Lung (tissue), 12 donors: Measurements from ENCODE around the gene MYO3B. TPM values are rescaled to one million over a fixed set of nuclear protein-coding genes. Genes with fewer than 3 reads are reported as not detected.
"Not testable (repeated sequence)": the region's sequence is repeated elsewhere in the genome, so short reads cannot be mapped to it uniquely, and the experiment has no call there.

Experiments
- ATAC-seq: fragments of 200-7000 bp; cut with Tn5 transposase; one replicate; pipeline ENCODE4 v1.9.1; 2020; ENCODE audit warnings: moderate number of reproducible peaks; ENCODE audit not compliant: insufficient read depth, low FRiP score
- DNase-seq, 3 donors: peaks; one replicate each; pipeline ENCODE4 v3.0.0-alpha.2; 2013 to 2017
- H3K27ac ChIP-seq, 2 donors: one replicate each; pipeline ENCODE4 v1.5.1; 2013; ENCODE audit warnings: mild to moderate bottlenecking in 2 of 2, moderate library complexity in 2 of 2, control low read depth in 1 of 2, inconsistent platforms in 1 of 2, low read depth in 1 of 2, low read length in 1 of 2
- H3K27me3 ChIP-seq, 3 donors: one replicate each; pipeline ENCODE4 v1.5.1; 2013; ENCODE audit warnings: low read length in 2 of 3; ENCODE audit not compliant: control insufficient read depth in 3 of 3, insufficient read depth in 3 of 3
- H3K36me3 ChIP-seq, 4 donors: one replicate each; pipeline ENCODE4 v1.5.1; 2013; ENCODE audit warnings: low read length in 4 of 4, mild to moderate bottlenecking in 1 of 4, moderate library complexity in 1 of 4; ENCODE audit not compliant: control insufficient read depth in 4 of 4, insufficient read depth in 4 of 4
- H3K4me1 ChIP-seq, 5 donors: one replicate each; pipeline ENCODE4 v1.5.1; 2013; ENCODE audit warnings: low read length in 5 of 5, mild to moderate bottlenecking in 2 of 5, moderate library complexity in 1 of 5; ENCODE audit not compliant: control insufficient read depth in 5 of 5, insufficient read depth in 5 of 5
- H3K4me3 ChIP-seq: one replicate; pipeline ENCODE4 v1.5.1; 2013; ENCODE audit warnings: mild to moderate bottlenecking, control low read depth, moderate library complexity
- H3K9ac ChIP-seq, 2 donors: one replicate each; pipeline ENCODE4 v1.5.1; 2013; ENCODE audit warnings: low read length in 2 of 2, control low read depth in 1 of 2; ENCODE audit not compliant: insufficient read depth in 1 of 2
- H3K9me3 ChIP-seq, 4 donors: one replicate each; pipeline ENCODE4 v1.5.1; 2013; ENCODE audit warnings: low read length in 3 of 4, mild to moderate bottlenecking in 1 of 4, moderate library complexity in 1 of 4; ENCODE audit not compliant: control insufficient read depth in 4 of 4, insufficient read depth in 3 of 4
- CTCF ChIP-seq: IDR thresholded peaks from 2 replicates; pipeline ENCODE4 v1.5.1; 2012; ENCODE audit warnings: mild to moderate bottlenecking; ENCODE audit errors: control extremely low read depth, extremely low read depth
- WGBS, 2 donors: extraction: QIAGEN DNeasy Blood & Tissue Kit; methylation state at CpG; one replicate each; pipeline ENCODE4 v1.1.7; 2013; 5-methylcytosine and 5-hydroxymethylcytosine counted together
- polyA plus RNA-seq, 2 donors: library from polyadenylated mRNA; stranded (reverse); fragments of 200-250 nt; gene quantifications; one replicate each; pipeline ENCODE4 v1.2.1, GENCODE V29; 2013
- total RNA-seq, 2 donors: library from RNA; depleted of rRNA in 1 of 2; stranded (reverse); fragments of >200 nt in 1 of 2; gene quantifications; one replicate each; pipeline ENCODE4 v1.2.1, GENCODE V29; 2014 to 2021
- donor health status: control.
- donor health status: control.
- donor health status: Bipolar disorder and iron deficiency.
- donor health status: healthy.
- donor health status: DM: yes; HTN: yes; CAD: no.

The MYO3B gene
- total and polyA plus RNA-seq, 4 donors, result 0.03 to 0.82 (median 0.05) TPM; not detected in 1

GRCh38 chr2:170208967-170209366 lies 31.0 kb downstream of the MYO3B start:
- Histone ChIP-seq H3K9ac (no peak overlapping the region), H3K4me3 (no peak overlapping the region), H3K9me3 (peaks cover 0 to 3% (median 0%) of the 10 kb centered on the region in 4 donors), H3K36me3 (no peaks in the 10 kb centered on the region), H3K4me1 (peaks cover 0 to 8% (median 0%) of the 10 kb centered on the region in 5 donors), H3K27me3 (no peaks in the 10 kb centered on the region), H3K27ac (no peak overlapping the region)
- ATAC-seq (no peak), DNase-seq (no peak)
- no peak for TF ChIP-seq CTCF
- WGBS, 2 donors, result 86 to 88% methylated on average over 2 of the region's 2 CpGs

DNA sequence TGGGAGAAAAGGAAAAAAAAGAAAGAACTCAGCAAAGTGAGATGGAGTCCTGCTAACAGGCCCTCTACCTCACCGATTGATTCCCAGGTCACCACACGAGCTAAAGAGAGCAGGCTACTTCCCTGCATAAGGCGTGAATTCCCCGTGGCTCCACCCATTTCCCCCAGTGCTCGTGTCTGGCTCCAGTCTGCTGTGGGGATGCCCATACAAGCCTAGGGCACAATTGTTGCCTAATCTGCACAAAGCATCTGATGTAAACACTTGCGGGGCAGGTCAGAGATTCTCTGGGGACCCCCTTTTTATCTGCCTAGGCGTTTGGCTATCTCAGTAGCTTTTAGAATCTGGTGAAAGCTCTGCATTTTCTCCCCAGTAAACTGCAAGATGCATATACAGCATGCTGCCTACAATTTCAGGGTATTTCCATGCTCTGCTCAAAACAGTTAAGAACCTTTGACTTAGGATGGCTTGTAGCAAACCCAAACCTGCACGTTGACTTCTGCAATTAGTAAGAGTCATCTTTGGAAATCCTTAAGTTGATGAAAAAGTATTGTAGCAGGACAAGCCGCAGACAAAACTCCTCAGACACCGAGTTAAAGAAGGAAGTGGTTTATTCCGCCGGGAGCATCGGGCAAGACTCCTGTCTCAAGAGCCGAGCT lies 34.8 kb downstream of the MYO3B start:
- no peak overlapping the region for H3K4me3 ChIP-seq
- DNase-seq (peak in 1 of 3 donors; percentile 25), ATAC-seq (no peak)
- 28 to 29% methylated on average over 14 of the region's 14 CpGs for WGBS, 2 donors
- H3K4me1 ChIP-seq, result peaks cover 0 to 12% (median 0%) of the 10 kb centered on the region in 5 donors
- H3K9ac ChIP-seq, result no peak overlapping the region
- no peak for TF ChIP-seq CTCF
- H3K27ac ChIP-seq, result no peak overlapping the region
- H3K27me3 ChIP-seq, result no peaks in the 10 kb centered on the region
- H3K36me3 ChIP-seq, result no peaks in the 10 kb centered on the region
- H3K9me3 ChIP-seq, result peaks cover 0 to 3% (median 0%) of the 10 kb centered on the region in 4 donors

DNA sequence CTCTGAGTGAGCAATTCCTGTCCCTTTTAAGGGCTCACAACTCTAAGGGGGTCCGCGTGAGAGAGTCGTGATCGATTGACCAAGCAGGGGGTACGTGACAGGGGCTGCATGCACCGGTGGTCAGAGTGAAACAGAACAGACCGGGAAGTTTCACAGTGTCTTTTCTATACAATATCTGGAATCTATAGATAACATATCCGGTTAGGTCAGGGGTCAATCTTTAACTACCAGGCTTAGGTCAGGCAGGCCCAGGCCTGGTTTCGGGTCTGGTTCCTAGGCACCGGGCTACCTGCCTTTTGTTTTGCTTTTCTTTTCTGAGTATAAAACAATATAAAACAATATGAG lies 35.3 kb downstream of the MYO3B start:
- ATAC-seq, DNase-seq, H3K36me3 ChIP-seq, H3K27me3 ChIP-seq, H3K27ac ChIP-seq, H3K9me3 ChIP-seq, H3K9ac ChIP-seq, H3K4me3 ChIP-seq: not testable (repeated sequence)
- WGBS, 2 donors, result 40 to 48% methylated on average over 10 of the region's 10 CpGs
- peaks cover 0 to 15% (median 0%) of the 10 kb centered on the region in 5 donors for H3K4me1 ChIP-seq

DNA sequence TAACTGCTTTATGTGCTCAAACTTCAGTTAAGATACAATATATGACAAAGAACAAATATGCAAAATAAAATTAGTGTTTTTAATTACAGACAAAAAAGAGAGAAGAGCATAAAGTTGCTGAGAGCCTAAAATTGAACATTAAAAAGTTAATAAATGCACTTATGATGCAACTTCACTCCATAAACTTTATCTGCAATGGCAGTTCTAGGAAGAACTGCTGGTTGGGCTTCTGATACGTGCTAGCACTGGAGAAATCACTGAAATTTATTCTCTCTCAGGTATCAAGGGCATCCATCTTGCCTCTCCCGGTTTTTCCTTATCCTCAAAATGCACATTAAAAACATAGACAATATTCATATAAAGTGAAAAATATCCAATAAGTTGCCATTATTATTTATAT lies 35.7 kb downstream of the MYO3B start:
- no peak for TF ChIP-seq CTCF
- no peak overlapping the region for H3K4me3 ChIP-seq
- peaks cover 0 to 15% (median 0%) of the 10 kb centered on the region in 5 donors for H3K4me1 ChIP-seq
- H3K9ac ChIP-seq, result no peak overlapping the region
- no peak overlapping the region for H3K27ac ChIP-seq
- ATAC-seq (no peak), DNase-seq (peak in 2 of 3 donors; percentile 29 to 45)
- no peaks in the 10 kb centered on the region for H3K27me3 ChIP-seq
- 70 to 71% methylated on average over 2 of the region's 2 CpGs for WGBS, 2 donors
- H3K36me3 ChIP-seq, result no peaks in the 10 kb centered on the region
- H3K9me3 ChIP-seq, result no peaks in the 10 kb centered on the region
